HCT116 (cell line): ENCODE measurements around the gene CTU1. TPM values are rescaled to one million over a fixed set of nuclear protein-coding genes. Genes with fewer than 3 reads are reported as not detected.

Source experiments
- ATAC-seq: fragments of 200-7000 bp; cut with Tn5 transposase; 2 replicates; pipeline ENCODE4 v1.9.1; 2020; ENCODE audit warnings: mild to moderate bottlenecking, moderate library complexity
- BruUV-seq: library from RNA; stranded (reverse); fragments of 400-500 nt; replicated peaks from 2 replicates; lab custom pipeline; 2021; lab: Mats Ljungman, UMichigan
- CTCF ChIA-PET: fragments of 300-600 bp; sonication (Branson Sonifier 250); formaldehyde crosslinking; loops from one replicate; lab custom pipeline; 2021; ENCODE audit warnings: antibody characterized with exemption; lab: Charles Lee
- POLR2A ChIA-PET: fragments of 300-600, 350-600 bp; sonication (Branson Sonifier 250); formaldehyde crosslinking; loops from one replicate; lab custom pipeline; 2021; ENCODE audit warnings: antibody characterized with exemption; lab: Charles Lee
- RAD21 ChIA-PET, 2 experiments: fragments of 300-600 bp; sonication (Branson Sonifier 250); formaldehyde crosslinking; loops; one replicate each; lab custom pipeline; 2023; ENCODE audit warnings: low total read pairs in 2 of 2; ENCODE audit not compliant: uncharacterized antibody in 2 of 2, unreplicated experiment in 2 of 2, low non-redundant PET in 1 of 2; lab: Charles Lee
- DNase-seq: peaks from one replicate; pipeline ENCODE4 v3.0.0-alpha.2; 2010; ENCODE audit warnings: low read depth, low spot score
- H2AFZ ChIP-seq: fragments of 200-600 bp; shearing (Covaris generic), sonication (generic); 2 replicates; pipeline ENCODE4 v1.6.1; 2017; ENCODE audit warnings: low read depth, mixed run types, mixed read lengths, antibody characterized with exemption, low read length; ENCODE audit not compliant: poor library complexity, severe bottlenecking
- H3K27ac ChIP-seq: 2 replicates; pipeline ENCODE4 v1.5.1; 2012; ENCODE audit warnings: low read depth, low read length
- H3K27me3 ChIP-seq: fragments of 200-600 bp; sonication (generic); 2 replicates; pipeline ENCODE4 v1.6.1; 2016; ENCODE audit warnings: mixed run types, low read length, mixed read lengths; ENCODE audit not compliant: insufficient read depth
- H3K36me3 ChIP-seq, 2 experiments: fragments of 200-500 bp in 1 of 2; fragments of 200-600 bp in 1 of 2; sonication (Bioruptor generic) in 1 of 2; sonication (generic) in 1 of 2; 2 replicates each; pipeline versions ENCODE4 v1.5.1 to v1.6.1; 2014 to 2016; ENCODE audit warnings: low read length in 2 of 2, inconsistent platforms in 1 of 2, mixed read lengths in 1 of 2, mixed run types in 1 of 2; ENCODE audit not compliant: insufficient read depth in 2 of 2, control insufficient read depth in 1 of 2
- H3K4me1 ChIP-seq, 2 experiments: fragments of 200-600 bp in 1 of 2; sonication (generic) in 1 of 2; 2 replicates each; pipeline versions ENCODE4 v1.5.1 to v1.6.1; 2012 to 2017; ENCODE audit warnings: low read length in 2 of 2, inconsistent platforms in 1 of 2, mild to moderate bottlenecking in 1 of 2, mixed read lengths in 1 of 2, mixed run types in 1 of 2, moderate library complexity in 1 of 2; ENCODE audit not compliant: insufficient read depth in 2 of 2, control insufficient read depth in 1 of 2
- H3K4me2 ChIP-seq: fragments of 200-600 bp; sonication (generic); 2 replicates; pipeline ENCODE4 v1.6.1; 2017; ENCODE audit warnings: mixed run types, low read length, mixed read lengths
- H3K4me3 ChIP-seq, 2 experiments: fragments of 200-600 bp in 1 of 2; sonication (generic) in 1 of 2; replicated peaks in 1 of 2; 2 replicates each; pipeline ENCODE4 v1.5.1; 2011 to 2016; ENCODE audit warnings: low read length in 2 of 2, control low read depth in 1 of 2, low read depth in 1 of 2, mild to moderate bottlenecking in 1 of 2, mixed read lengths in 1 of 2, mixed run types in 1 of 2
- H3K79me2 ChIP-seq: fragments of 200-600 bp; sonication (generic); 2 replicates; pipeline ENCODE4 v1.6.1; 2017; ENCODE audit warnings: mild to moderate bottlenecking, mixed run types, low read length, moderate library complexity, mixed read lengths; ENCODE audit not compliant: insufficient read depth
- H3K9ac ChIP-seq: fragments of 200-600 bp; sonication (generic); 2 replicates; pipeline ENCODE4 v1.6.1; 2016; ENCODE audit warnings: low read length, mixed read lengths
- H3K9me2 ChIP-seq: fragments of 200-600 bp; sonication (generic), shearing (Covaris generic); 2 replicates; pipeline ENCODE4 v1.6.1; 2017; ENCODE audit warnings: mixed run types, mild to moderate bottlenecking, moderate library complexity; ENCODE audit not compliant: insufficient read depth
- H3K9me3 ChIP-seq, 2 experiments: fragments of 200-500 bp in 1 of 2; fragments of 200-600 bp in 1 of 2; sonication (Bioruptor generic) in 1 of 2; sonication (generic) in 1 of 2; 2 replicates each; pipeline ENCODE4 v1.6.1; 2014 to 2017; ENCODE audit warnings: low read length in 2 of 2, mixed read lengths in 2 of 2, inconsistent platforms in 1 of 2, low read depth in 1 of 2, mild to moderate bottlenecking in 1 of 2, mixed run types in 1 of 2, moderate library complexity in 1 of 2; ENCODE audit not compliant: control insufficient read depth in 1 of 2, insufficient read depth in 1 of 2
- H4K20me1 ChIP-seq: fragments of 200-600 bp; sonication (generic), shearing (Covaris generic); 2 replicates; pipeline ENCODE4 v1.6.1; 2017; ENCODE audit warnings: mixed run types, mild to moderate bottlenecking, moderate library complexity; ENCODE audit not compliant: insufficient read depth
- RAD21 ChIP-seq: IDR thresholded peaks from 2 replicates; pipeline ENCODE4 v1.6.1; 2012; ENCODE audit warnings: low read depth, mild to moderate bottlenecking
- ZFX ChIP-seq: fragments of 450-650 bp; IDR thresholded peaks from 2 replicates; pipeline ENCODE4 v1.6.1; 2017
- intact Hi-C: fragments of 100-400 bp; cut with micrococcal nuclease; formaldehyde crosslinking; loops from 2 replicates; pipeline ENCODE4 v1.10.0; 2022
- total RNA-seq: library from RNA; stranded (reverse); gene quantifications from one replicate; pipeline ENCODE4 v1.2.1, GENCODE V29; 2021; ENCODE audit not compliant: unreplicated experiment
- TF ChIP-seq, protein P1 (sequence below), 3 experiments: fragments of 200-600 bp in 1 of 3; sonication (generic) in 1 of 3; IDR thresholded peaks in 2 of 3; conservative IDR thresholded peaks in 1 of 3; 2 replicates each; pipeline ENCODE4 v1.5.1; 2012 to 2017; ENCODE audit warnings: low read depth in 2 of 3, low read length in 2 of 3, antibody characterized with exemption in 1 of 3, borderline replicate concordance in 1 of 3, control low read depth in 1 of 3, mild to moderate bottlenecking in 1 of 3, mixed read lengths in 1 of 3, mixed run types in 1 of 3, moderate library complexity in 1 of 3; ENCODE audit not compliant: insufficient read depth in 1 of 3

The CTU1 gene
- total RNA-seq, 1 experiment from 2014 or later, result 14.0 TPM

DNA sequence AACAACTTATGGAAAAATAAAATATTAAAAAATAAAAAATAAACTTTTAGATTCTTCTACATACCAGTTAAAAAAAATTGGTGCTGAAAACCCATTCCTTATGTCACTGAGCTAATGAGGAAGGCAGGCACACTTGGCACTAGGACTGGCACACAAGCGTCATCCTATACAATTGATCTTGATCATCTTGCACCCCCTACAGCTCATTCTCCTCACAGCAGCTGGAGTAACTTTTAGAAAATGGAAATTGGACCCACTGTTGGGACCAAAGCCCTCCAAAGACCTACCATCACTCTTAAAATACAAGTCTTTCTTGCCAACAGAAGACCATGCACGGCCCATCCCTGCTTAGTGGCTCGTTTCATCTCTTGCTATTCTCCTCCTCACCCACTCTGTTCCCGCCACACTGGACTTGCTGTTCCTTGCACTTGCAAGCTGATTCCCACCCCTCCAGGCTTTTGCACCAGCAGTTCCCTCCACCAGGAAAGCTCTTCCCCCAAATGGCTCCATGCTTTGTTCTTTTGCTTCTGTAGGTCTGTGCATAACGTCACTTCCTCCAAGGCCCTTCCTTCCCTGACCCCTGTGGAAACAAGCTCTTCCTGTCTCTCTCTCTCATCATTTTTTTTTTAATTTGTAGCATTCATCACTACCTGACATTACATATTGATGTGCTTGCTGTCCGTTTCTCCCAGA lies 11.6 kb downstream of the CTU1 start:
- peaks cover 0 to 5% of the 10 kb centered on the region in 2 experiments; a peak in 1 of 4 replicates for H3K36me3 ChIP-seq
- H3K27me3 ChIP-seq, result no peaks in the 10 kb centered on the region
- no peak overlapping the region for H2AFZ ChIP-seq
- no peak for TF ChIP-seq ZFX
- TF ChIP-seq, protein P1, sequence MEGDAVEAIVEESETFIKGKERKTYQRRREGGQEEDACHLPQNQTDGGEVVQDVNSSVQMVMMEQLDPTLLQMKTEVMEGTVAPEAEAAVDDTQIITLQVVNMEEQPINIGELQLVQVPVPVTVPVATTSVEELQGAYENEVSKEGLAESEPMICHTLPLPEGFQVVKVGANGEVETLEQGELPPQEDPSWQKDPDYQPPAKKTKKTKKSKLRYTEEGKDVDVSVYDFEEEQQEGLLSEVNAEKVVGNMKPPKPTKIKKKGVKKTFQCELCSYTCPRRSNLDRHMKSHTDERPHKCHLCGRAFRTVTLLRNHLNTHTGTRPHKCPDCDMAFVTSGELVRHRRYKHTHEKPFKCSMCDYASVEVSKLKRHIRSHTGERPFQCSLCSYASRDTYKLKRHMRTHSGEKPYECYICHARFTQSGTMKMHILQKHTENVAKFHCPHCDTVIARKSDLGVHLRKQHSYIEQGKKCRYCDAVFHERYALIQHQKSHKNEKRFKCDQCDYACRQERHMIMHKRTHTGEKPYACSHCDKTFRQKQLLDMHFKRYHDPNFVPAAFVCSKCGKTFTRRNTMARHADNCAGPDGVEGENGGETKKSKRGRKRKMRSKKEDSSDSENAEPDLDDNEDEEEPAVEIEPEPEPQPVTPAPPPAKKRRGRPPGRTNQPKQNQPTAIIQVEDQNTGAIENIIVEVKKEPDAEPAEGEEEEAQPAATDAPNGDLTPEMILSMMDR (IDR thresholded peaks at IDR 0.05 in 2 of 3, conservative IDR thresholded peaks at IDR 0.05 in 1 of 3; ENCODE audit: borderline replicate concordance in 1 of 3, insufficient read depth in 1 of 3, low read depth in 2 of 3, low read length in 2 of 3), result peak; percentile 49 to 61 (median 54); a peak in 5 of 6 replicates
- TF ChIP-seq RAD21, result peak; percentile 69
- no peaks in the 10 kb centered on the region for H4K20me1 ChIP-seq
- peaks cover 2 to 6% of the 10 kb centered on the region in 2 experiments; a peak in 2 of 4 replicates for H3K4me1 ChIP-seq
- no peaks in the 10 kb centered on the region for H3K9me3 ChIP-seq
- no peak overlapping the region for H3K4me3 ChIP-seq
- no peaks in the 10 kb centered on the region for H3K79me2 ChIP-seq
- H3K27ac ChIP-seq, result no peak overlapping the region
- CTCF ChIA-PET, result interaction anchor here (0.7 to 6.3 kb wide), 24 partner anchors 9 to 559 kb away, joined by 3 to 140 read pairs (median 3); partner anchors contain the start of genes KLK10, KLK7 and KLK8
- H3K9me2 ChIP-seq, result no peaks in the 10 kb centered on the region
- intact Hi-C loops, result loop anchor here (2.0 to 10.0 kb wide), 5 partner anchors 166 to 732 kb away; partner anchors contain the start of gene NAPSA
- ATAC-seq, result peak; percentile 62
- peak; percentile 21 for DNase-seq
- BruUV-seq, result TSS peak; percentile 18
- no peak overlapping the region for H3K4me2 ChIP-seq
- POLR2A ChIA-PET, result interaction anchor here (0.6 to 1.7 kb wide), 4 partner anchors 75 to 768 kb away, joined by 3 to 7 read pairs (median 4); partner anchors contain the start of gene KLK10
- H3K9ac ChIP-seq, result no peak overlapping the region
- RAD21 ChIA-PET, result interaction anchor here (0.8 to 1.7 kb wide), 6 partner anchors 75 to 175 kb away, joined by 3 to 10 read pairs (median 4); no protein-coding TSS in a partner anchor
